ENCODE data around the gene RDH16. TPM values are rescaled to one million over a fixed set of nuclear protein-coding genes. Genes with fewer than 3 reads are reported as not detected.

Gene RDH16
- total and polyA plus RNA-seq, 2 experiments from 2014 or later = 0.52 to 0.66 TPM

- TF ChIP-seq EZH2 (IDR thresholded peaks at IDR 0.05; ENCODE audit: low read depth, unreplicated experiment) (no peak), EZH2phosphoT487 (IDR thresholded peaks at IDR 0.05; ENCODE audit: unreplicated experiment) (no peak), ZNF114 (CRISPR knock-in tag; IDR thresholded peaks at IDR 0.05) (no peak), REST (IDR thresholded peaks at IDR 0.05; ENCODE audit: unreplicated experiment) (no peak), ZNF331 (CRISPR knock-in tag; IDR thresholded peaks at IDR 0.05; ENCODE audit: low read depth) (no peak), CTCF (conservative IDR thresholded peaks at IDR 0.05; ENCODE audit: low read depth in 2 of 2) (no peak), CREB1 (CRISPR knock-in tag; IDR thresholded peaks at IDR 0.05; ENCODE audit: low read depth) (no peak), POLR2AphosphoS5 (IDR thresholded peaks at IDR 0.05; ENCODE audit: low read depth) (no peak)
These were observed 22.3 kb downstream of the RDH16 start (continued) for GRCh38 chr12:56935157-56935556.

GRCh38 chr12:56933826-56934625, 23.4 kb downstream of the RDH16 start, which contains the start of gene SDR9C7:
Gene SDR9C7, minus strand, starts transcription at chr12:56934408. Its CDS starts 147 bp downstream, at chr12:56934261.
- Histone ChIP-seq H3F3A (replicated peaks; ENCODE audit: low read depth) (no peaks in the 10 kb centered on the region), H2AFZ (no peak within 1 kb of the TSS), H3K79me2 (replicated peaks; ENCODE audit: insufficient read depth) (no peaks in the 10 kb centered on the region), H3K4me3 (no peak within 1 kb of the TSS), H4K20me1 (replicated peaks; ENCODE audit: insufficient read depth) (no peaks in the 10 kb centered on the region), H3K4me2 (no peak within 1 kb of the TSS), H3K36me3 (ENCODE audit: insufficient read depth) (no peaks in the 10 kb centered on the region), H3K9me2 (ENCODE audit: insufficient read depth) (no peaks in the 10 kb centered on the region), H3K27ac (ENCODE audit: low read depth) (no peak within 1 kb of the TSS), H3K4me1 (ENCODE audit: insufficient read depth) (peaks cover 12% of the 10 kb centered on the region), H3K27me3 (ENCODE audit: insufficient read depth) (no peaks in the 10 kb centered on the region)
- H3K36me3 Mint-ChIP-seq (ENCODE audit: low read depth) = no peaks in the 10 kb centered on the region
- no peak within 1 kb of the TSS; the same call in 2 of the 3 replicates for H3K4me3 Mint-ChIP-seq
- DNase-seq (ENCODE audit: low spot score) = no peak
- H3K27ac Mint-ChIP-seq = no peak within 1 kb of the TSS
- H3K27me3 Mint-ChIP-seq (ENCODE audit: insufficient read depth, low read depth, poor library complexity) = peaks cover 3% of the 10 kb centered on the region
- peaks cover 15% of the 10 kb centered on the region for H3K4me1 Mint-ChIP-seq
- no peak for ATAC-seq
- H3K9me3 Mint-ChIP-seq = peaks cover 3% of the 10 kb centered on the region
- TF ChIP-seq CREB1 (CRISPR knock-in tag; IDR thresholded peaks at IDR 0.05; ENCODE audit: low read depth) (no peak), ZNF331 (CRISPR knock-in tag; IDR thresholded peaks at IDR 0.05; ENCODE audit: low read depth) (no peak), POLR2AphosphoS5 (IDR thresholded peaks at IDR 0.05; ENCODE audit: low read depth) (no peak), REST (IDR thresholded peaks at IDR 0.05; ENCODE audit: unreplicated experiment) (no peak)

Measured in GM23338 (cell line).